Neural progenitor cell (in vitro differentiated cells): ENCODE results near the gene CT47C1. TPM values are rescaled to one million over a fixed set of nuclear protein-coding genes. Genes with fewer than 3 reads are reported as not detected.
A peak's percentile ranks its signal among the peaks of the same experiment; 100 is the strongest.

ENCODE experiments used
- DNase-seq: peaks from one replicate; pipeline ENCODE4 v3.0.0-alpha.2; 2016; ENCODE audit warnings: low spot score
- H2AFZ ChIP-seq: fragments of 200-600 bp; sonication (generic); replicated peaks from 2 replicates; pipeline ENCODE4 v1.6.1; 2016; ENCODE audit warnings: antibody characterized with exemption
- H3F3A ChIP-seq: fragments of 200-600 bp; sonication (generic); 2 replicates; pipeline ENCODE4 v1.6.1; 2016; ENCODE audit warnings: antibody characterized with exemption, low read depth
- H3K27ac ChIP-seq: fragments of 200-600 bp; sonication (generic); 2 replicates; pipeline ENCODE4 v1.5.1; 2016; ENCODE audit warnings: mild to moderate bottlenecking
- H3K27me3 ChIP-seq: fragments of 200-600 bp; sonication (generic); 2 replicates; pipeline ENCODE4 v1.6.1; 2016; ENCODE audit warnings: mild to moderate bottlenecking, moderate library complexity
- H3K36me3 ChIP-seq: fragments of 200-600 bp; sonication (generic); 2 replicates; pipeline ENCODE4 v1.5.1; 2016
- H3K4me1 ChIP-seq: fragments of 200-600 bp; sonication (generic); 2 replicates; pipeline ENCODE4 v1.6.1; 2016; ENCODE audit warnings: mixed run types
- H3K4me2 ChIP-seq: fragments of 200-600 bp; sonication (generic); 2 replicates; pipeline ENCODE4 v1.6.1; 2016
- H3K4me3 ChIP-seq: fragments of 200-600 bp; sonication (generic); 2 replicates; pipeline ENCODE4 v1.5.1; 2016
- H3K79me2 ChIP-seq: fragments of 200-600 bp; sonication (generic); 2 replicates; pipeline ENCODE4 v1.6.1; 2016; ENCODE audit warnings: low read depth
- H3K9ac ChIP-seq: fragments of 200-600 bp; sonication (generic); 2 replicates; pipeline ENCODE4 v1.6.1; 2016
- H3K9me3 ChIP-seq: fragments of 200-600 bp; sonication (generic); 2 replicates; pipeline ENCODE4 v1.5.1; 2016; ENCODE audit warnings: low read depth
- H4K20me1 ChIP-seq: fragments of 200-600 bp; sonication (generic); 2 replicates; pipeline ENCODE4 v1.6.1; 2016; ENCODE audit warnings: low read depth
- H3K27ac Mint-ChIP-seq: 3 replicates; pipeline ENCODE4 v1.8.0; 2021; ENCODE audit warnings: mixed read lengths
- H3K27me3 Mint-ChIP-seq: 2 replicates; pipeline ENCODE4 v1.8.0; 2022; ENCODE audit warnings: low read depth, mild to moderate bottlenecking, inconsistent platforms, moderate library complexity, mixed read lengths; ENCODE audit not compliant: insufficient read depth
- H3K36me3 Mint-ChIP-seq: 3 replicates; pipeline ENCODE4 v1.8.0; 2021; ENCODE audit warnings: mixed read lengths
- H3K4me1 Mint-ChIP-seq: 3 replicates; pipeline ENCODE4 v1.8.0; 2021; ENCODE audit warnings: mixed read lengths
- H3K4me3 Mint-ChIP-seq: 3 replicates; pipeline ENCODE4 v1.8.0; 2021; ENCODE audit warnings: mild to moderate bottlenecking, moderate library complexity, mixed read lengths
- H3K9me3 Mint-ChIP-seq: 3 replicates; pipeline ENCODE4 v1.8.0; 2020; ENCODE audit warnings: mixed read lengths
- EZH2 ChIP-seq: fragments of 200-600 bp; sonication (generic); IDR thresholded peaks from 2 replicates; pipeline ENCODE4 v1.6.1; 2017; ENCODE audit warnings: antibody characterized with exemption, mild to moderate bottlenecking, moderate library complexity
- EZH2phosphoT487 ChIP-seq: fragments of 200-600 bp; sonication (generic); IDR thresholded peaks from 2 replicates; pipeline ENCODE4 v1.6.1; 2017; ENCODE audit warnings: antibody characterized with exemption
- total RNA-seq: library from RNA; depleted of rRNA; stranded (reverse); fragments of >200 nt; gene quantifications from 2 replicates; pipeline ENCODE4 v1.2.3, GENCODE V29; 2015; ENCODE audit warnings: low replicate concordance
- TF ChIP-seq, protein P1 (sequence below): fragments of 200-600 bp; sonication (generic); IDR thresholded peaks from 2 replicates; pipeline ENCODE4 v1.5.1; 2017; ENCODE audit warnings: antibody characterized with exemption, mild to moderate bottlenecking

CT47C1 gene
- total RNA-seq, 1 donor from 2014 or later, result not detected

DNA sequence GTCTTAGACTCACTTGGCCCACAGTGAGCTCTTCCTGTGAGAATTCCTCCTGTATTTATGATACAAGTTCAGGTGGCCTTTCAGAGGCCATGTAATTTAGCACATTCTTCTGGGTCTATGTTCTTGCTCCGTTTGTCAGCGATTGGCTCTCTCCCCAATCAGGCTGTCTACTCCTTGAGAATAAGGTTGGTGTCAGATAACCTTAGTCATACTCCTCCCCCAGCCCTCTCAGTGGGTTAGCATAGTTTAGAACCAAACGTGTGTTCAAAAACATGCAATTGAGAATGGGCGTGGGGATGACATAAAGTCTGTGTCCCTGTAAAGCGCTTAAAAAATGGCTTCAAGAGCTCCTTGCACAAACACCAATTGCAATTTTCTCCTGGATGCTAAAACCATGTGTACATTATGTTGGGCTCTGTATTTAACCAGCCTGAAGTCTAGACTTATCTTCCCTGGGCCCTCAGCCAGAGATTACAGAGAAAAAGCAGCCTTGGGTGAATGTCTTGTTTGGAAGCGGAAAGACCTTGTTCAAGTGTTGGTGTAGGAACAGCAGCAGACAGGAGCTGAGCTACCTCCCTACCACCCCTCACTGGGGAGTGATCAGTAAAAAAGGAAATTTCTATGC, 9.9 kb upstream of the CT47C1 start:
- H3K4me1 ChIP-seq, result no peaks in the 10 kb centered on the region
- H3F3A ChIP-seq, result no peaks in the 10 kb centered on the region
- no peak overlapping the region for H3K27ac ChIP-seq
- H3K36me3 ChIP-seq, result no peaks in the 10 kb centered on the region
- Mint-ChIP-seq H3K4me1 (peaks cover 4% of the 10 kb centered on the region), H3K27ac (no peak overlapping the region), H3K4me3 (no peak overlapping the region), H3K27me3 (no peaks in the 10 kb centered on the region), H3K36me3 (no peaks in the 10 kb centered on the region), H3K9me3 (no peaks in the 10 kb centered on the region)
- H3K9me3 ChIP-seq, result no peaks in the 10 kb centered on the region
- no peak overlapping the region for H2AFZ ChIP-seq
- no peak overlapping the region for H3K9ac ChIP-seq
- TF ChIP-seq EZH2phosphoT487, result no peak
- TF ChIP-seq, protein P1, sequence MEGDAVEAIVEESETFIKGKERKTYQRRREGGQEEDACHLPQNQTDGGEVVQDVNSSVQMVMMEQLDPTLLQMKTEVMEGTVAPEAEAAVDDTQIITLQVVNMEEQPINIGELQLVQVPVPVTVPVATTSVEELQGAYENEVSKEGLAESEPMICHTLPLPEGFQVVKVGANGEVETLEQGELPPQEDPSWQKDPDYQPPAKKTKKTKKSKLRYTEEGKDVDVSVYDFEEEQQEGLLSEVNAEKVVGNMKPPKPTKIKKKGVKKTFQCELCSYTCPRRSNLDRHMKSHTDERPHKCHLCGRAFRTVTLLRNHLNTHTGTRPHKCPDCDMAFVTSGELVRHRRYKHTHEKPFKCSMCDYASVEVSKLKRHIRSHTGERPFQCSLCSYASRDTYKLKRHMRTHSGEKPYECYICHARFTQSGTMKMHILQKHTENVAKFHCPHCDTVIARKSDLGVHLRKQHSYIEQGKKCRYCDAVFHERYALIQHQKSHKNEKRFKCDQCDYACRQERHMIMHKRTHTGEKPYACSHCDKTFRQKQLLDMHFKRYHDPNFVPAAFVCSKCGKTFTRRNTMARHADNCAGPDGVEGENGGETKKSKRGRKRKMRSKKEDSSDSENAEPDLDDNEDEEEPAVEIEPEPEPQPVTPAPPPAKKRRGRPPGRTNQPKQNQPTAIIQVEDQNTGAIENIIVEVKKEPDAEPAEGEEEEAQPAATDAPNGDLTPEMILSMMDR, result no peak
- no peak for TF ChIP-seq EZH2
- H3K4me3 ChIP-seq, result no peak overlapping the region
- no peaks in the 10 kb centered on the region for H4K20me1 ChIP-seq
- H3K4me2 ChIP-seq, result no peak overlapping the region
- H3K79me2 ChIP-seq, result no peaks in the 10 kb centered on the region
- no peaks in the 10 kb centered on the region for H3K27me3 ChIP-seq
- DNase-seq, result peak; percentile 13

DNA sequence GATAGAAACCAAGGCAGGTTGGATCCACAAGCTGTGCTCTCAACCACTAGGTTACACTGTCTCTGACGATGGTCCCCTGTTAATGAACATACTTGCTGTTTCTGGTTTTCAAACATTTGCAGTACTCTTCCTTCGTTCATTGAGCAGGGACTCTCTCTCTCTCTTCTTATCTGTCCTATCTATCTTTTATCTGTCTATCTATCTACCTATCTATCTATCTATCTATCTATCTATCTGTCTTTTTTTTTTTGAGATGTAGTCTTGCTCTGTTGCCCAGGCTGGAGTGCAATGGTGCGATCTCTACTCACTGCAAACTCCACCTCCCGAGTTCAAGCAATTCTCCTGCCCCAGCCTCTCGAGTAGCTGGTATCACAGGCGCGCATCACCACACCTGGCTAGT, 9.4 kb upstream of the CT47C1 start:
- H3K36me3 ChIP-seq, result no peaks in the 10 kb centered on the region
- no peak overlapping the region for H3K27ac ChIP-seq
- no peak overlapping the region for H3K4me2 ChIP-seq
- no peaks in the 10 kb centered on the region for H4K20me1 ChIP-seq
- H3K27me3 Mint-ChIP-seq, result no peaks in the 10 kb centered on the region
- no peak overlapping the region for H3K27ac Mint-ChIP-seq
- no peak overlapping the region for H3K4me3 Mint-ChIP-seq
- no peaks in the 10 kb centered on the region for H3K79me2 ChIP-seq
- peaks cover 4% of the 10 kb centered on the region for H3K4me1 Mint-ChIP-seq
- no peaks in the 10 kb centered on the region for H3K4me1 ChIP-seq
- no peak overlapping the region for H3K4me3 ChIP-seq
- H3K9ac ChIP-seq, result no peak overlapping the region
- H3F3A ChIP-seq, result no peaks in the 10 kb centered on the region
- no peak for TF ChIP-seq EZH2
- TF ChIP-seq, protein P1, result no peak
- TF ChIP-seq EZH2phosphoT487, result no peak
- H3K9me3 ChIP-seq, result no peaks in the 10 kb centered on the region
- no peaks in the 10 kb centered on the region for H3K36me3 Mint-ChIP-seq
- H2AFZ ChIP-seq, result no peak overlapping the region
- no peak for DNase-seq
- no peaks in the 10 kb centered on the region for H3K27me3 ChIP-seq
- H3K9me3 Mint-ChIP-seq, result no peaks in the 10 kb centered on the region

DNA sequence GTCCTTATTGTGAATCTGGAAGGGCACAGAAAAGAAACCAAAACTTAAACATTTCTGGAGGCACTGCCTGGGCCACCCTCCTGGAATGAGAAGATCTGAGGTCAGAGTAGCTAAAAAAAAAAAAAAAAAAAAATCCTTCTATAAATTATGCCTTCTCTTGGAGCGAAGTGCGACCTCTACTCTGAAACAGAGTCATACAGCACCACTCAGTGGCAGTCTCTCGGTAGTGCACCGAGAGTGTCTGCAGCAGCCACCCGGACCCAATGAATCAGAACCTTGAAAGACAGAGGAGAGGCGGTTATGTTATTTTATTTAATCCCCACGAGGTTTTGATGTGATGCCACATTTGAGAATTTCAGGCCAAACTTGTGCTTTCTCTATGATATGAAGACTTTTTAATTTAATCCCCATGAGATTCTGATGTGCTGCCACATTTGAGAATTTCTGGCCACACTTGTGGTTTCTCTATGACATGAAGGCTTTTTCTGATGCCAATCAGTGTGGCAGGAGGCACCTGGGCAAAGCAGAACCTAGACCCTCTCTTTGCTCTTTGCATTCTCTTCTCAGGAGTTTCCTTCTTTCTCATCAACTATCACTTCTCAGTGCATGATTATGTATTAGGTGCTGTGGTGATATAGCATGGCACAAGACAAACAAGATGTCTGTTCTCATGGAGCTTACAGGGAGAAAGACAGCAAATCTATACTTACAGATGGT, 5.6 kb upstream of the CT47C1 start:
- Histone ChIP-seq H3K27ac (no peak overlapping the region), H3F3A (no peaks in the 10 kb centered on the region), H3K9ac (no peak overlapping the region), H2AFZ (no peak overlapping the region), H4K20me1 (no peaks in the 10 kb centered on the region), H3K4me1 (no peaks in the 10 kb centered on the region), H3K27me3 (no peaks in the 10 kb centered on the region), H3K4me2 (no peak overlapping the region), H3K36me3 (no peaks in the 10 kb centered on the region), H3K9me3 (no peaks in the 10 kb centered on the region), H3K79me2 (no peaks in the 10 kb centered on the region), H3K4me3 (no peak overlapping the region)
- Mint-ChIP-seq H3K4me1 (peaks cover 4% of the 10 kb centered on the region), H3K4me3 (no peak overlapping the region), H3K36me3 (no peaks in the 10 kb centered on the region), H3K27ac (no peak overlapping the region), H3K27me3 (no peaks in the 10 kb centered on the region), H3K9me3 (peaks cover 4% of the 10 kb centered on the region)
- peak; percentile 56 for DNase-seq
- no peak for TF ChIP-seq EZH2
- TF ChIP-seq, protein P1, result peak; percentile 57
